AG09319 (cell line): Measurements from ENCODE around the gene MARCHF3.

ENCODE experiments used
- DNase-seq: peaks from one replicate; pipeline ENCODE4 v3.0.0-alpha.2; 2010; ENCODE audit warnings: low read depth; ENCODE audit errors: extremely low read depth
- CTCF ChIP-seq: IDR thresholded peaks from 2 replicates; pipeline ENCODE4 v1.5.1; 2011; ENCODE audit warnings: low read depth, mild to moderate bottlenecking, inconsistent platforms, low read length, moderate library complexity

Gene MARCHF3

DNA sequence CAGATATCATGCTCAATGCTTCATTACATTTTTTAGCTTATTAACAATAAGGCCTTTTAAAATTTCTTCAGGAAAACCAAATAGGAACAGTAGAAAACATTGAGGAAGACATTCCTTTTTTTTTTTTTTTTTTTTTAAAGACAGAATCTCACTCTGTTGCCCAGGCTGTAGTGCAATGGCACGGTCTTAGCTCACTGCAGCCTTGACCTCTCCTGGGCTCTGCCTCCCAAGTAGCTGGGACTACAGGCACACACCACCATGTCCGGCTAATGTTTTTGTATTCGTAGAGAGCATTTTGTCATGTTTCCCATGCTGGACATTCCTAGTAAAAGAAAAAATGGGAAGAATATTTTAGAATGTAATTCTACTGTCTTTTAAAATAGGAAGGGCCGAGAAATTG is 193.1 kb downstream of the MARCHF3 start:
- DNase-seq, result no peak
- TF ChIP-seq CTCF, result no peak

DNA sequence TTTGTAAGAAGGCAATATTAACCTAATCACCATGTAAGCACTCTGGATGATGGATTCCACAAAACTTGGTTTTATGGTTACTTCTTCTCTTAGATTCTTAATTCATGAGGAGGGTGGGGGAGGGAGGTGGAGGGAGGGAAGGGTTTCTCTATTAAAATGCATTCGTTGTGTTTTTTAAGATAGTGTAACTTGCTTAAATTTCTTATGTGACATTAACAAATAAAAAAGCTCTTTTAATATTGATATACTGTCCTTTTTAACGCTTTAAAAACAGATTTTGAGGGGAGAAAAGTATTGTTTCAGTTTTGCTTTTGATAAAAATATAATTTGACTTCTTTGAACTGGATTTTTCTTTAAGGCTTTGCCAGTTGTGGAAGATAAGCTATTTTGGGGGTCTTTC is 193.6 kb downstream of the MARCHF3 start:
- DNase-seq, result no peak
- TF ChIP-seq CTCF, result no peak

- no peak for DNase-seq
- no peak for TF ChIP-seq CTCF
Observed at GRCh38 chr5:126831156-126831555, 199.2 kb downstream of the MARCHF3 start.

- TF ChIP-seq CTCF, result no peak
Observed at GRCh38 chr5:126830061-126830460, 200.3 kb downstream of the MARCHF3 start.

GRCh38 chr5:126829098-126829497 is 201.3 kb downstream of the MARCHF3 start:
- no peak for DNase-seq
- no peak for TF ChIP-seq CTCF

More at GRCh38 chr5:126830061-126830460, 200.3 kb downstream of the MARCHF3 start:
- no peak for DNase-seq

DNA sequence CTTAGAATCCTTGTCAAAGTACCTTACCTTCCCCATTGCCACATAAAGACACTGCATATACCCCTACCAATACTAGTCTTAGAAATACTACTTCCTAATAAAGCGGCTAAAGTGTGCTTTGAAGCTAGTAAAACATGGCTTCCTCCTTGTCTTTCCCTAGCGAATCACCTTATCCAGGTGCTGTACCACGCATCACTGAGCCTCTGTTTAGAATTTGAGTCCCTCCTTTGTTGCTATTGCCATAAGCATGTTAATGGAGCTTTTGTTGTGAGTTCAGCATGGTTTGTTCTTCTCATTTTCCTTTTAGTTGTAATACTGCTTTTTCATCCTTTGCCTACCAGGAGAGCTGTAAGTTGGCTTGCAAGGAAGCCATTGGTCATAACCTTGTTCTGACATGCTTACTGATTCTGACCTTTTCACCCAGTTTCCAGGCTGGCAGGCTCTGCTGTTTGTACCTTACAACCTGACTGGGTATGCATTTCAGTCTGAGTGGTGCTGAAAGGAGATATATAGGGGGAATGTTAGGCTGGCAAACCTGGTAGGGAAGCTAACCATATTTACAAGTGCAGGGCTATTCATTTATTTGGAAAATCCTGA is 203.6 kb downstream of the MARCHF3 start:
- TF ChIP-seq CTCF, result no peak
- DNase-seq, result no peak

DNA sequence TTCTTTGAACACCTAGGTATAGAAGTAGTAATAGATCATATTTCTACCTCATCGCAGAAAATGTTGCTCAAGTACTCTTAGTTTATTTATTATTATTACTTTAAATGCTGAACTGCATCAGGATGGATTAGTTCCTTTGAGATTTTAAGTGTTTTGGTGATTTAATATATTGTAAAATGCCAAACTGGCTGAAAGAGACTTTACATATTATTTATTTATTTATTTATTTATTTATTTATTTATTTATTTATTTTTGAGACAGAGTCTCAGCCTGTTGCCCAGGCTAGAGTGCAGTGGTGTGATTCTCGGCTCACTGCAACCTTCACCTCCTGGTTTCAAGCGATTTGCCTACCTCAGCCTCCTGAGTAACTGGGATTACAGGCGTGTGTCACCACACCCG is 211.1 kb downstream of the MARCHF3 start:
- no peak for TF ChIP-seq CTCF
- DNase-seq, result no peak
